Right renal pelvis (tissue), 4 donors: Measurements from ENCODE around the gene B4GALT3. TPM values are rescaled to one million over a fixed set of nuclear protein-coding genes. Genes with fewer than 3 reads are reported as not detected.

Experiments
- DNase-seq, 4 donors: peaks; one replicate each; pipeline ENCODE4 v3.0.0-alpha.2; 2013; ENCODE audit warnings: low read depth in 4 of 4, low spot score in 3 of 4, missing footprints in 1 of 4
- polyA plus RNA-seq, 4 donors: library from polyadenylated mRNA; unstranded; fragments of 120-200 nt; gene quantifications; one replicate each; pipeline ENCODE4 v1.2.1, GENCODE V29; 2013; ENCODE audit not compliant: insufficient read length in 4 of 4

The B4GALT3 gene
- polyA plus RNA-seq, 4 donors = 43.6 to 46.2 (median 44.9) TPM

DNA sequence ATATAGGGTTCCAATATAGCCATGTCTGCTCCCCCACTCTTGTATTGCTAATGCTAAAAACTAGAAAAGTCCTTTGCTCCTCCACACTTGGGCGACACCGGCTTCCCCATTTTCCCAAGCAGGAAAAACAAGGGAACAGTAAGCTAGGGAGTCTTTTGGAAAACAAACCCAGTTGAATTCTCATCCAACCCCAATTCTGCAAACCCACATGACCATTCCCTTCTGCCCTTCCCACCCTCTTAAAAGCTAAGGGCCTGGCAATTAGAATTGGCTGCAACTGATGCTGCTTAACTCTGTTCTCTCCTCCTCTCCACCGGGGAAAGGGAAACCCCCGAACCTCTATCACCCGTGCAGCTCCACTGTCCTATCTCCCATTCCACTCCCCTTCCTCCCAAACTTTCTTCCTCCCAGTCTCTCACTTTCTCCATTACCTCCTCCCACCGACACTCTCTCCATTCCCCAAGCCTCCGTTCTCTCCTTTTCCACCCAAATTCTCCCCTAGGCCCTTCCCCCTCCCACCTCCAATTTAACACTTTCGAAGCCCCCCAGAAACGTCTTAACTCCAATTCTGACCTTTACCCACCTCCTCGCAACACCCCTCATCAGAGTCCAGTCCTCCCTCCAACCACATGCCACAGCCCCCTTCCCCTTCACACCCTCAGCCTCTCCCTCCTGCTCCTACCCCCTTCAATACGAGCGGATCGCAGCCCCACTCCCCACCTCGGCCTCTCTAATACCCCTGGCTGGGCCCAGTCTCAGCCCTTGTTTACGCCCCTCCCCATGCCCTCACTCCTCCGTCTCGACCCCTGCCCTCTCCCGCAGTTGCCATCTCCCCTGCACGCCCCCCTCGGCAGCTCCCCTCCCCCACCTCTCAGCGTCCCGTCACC, 45.5 kb downstream of the B4GALT3 start:
- no peak for DNase-seq

DNA sequence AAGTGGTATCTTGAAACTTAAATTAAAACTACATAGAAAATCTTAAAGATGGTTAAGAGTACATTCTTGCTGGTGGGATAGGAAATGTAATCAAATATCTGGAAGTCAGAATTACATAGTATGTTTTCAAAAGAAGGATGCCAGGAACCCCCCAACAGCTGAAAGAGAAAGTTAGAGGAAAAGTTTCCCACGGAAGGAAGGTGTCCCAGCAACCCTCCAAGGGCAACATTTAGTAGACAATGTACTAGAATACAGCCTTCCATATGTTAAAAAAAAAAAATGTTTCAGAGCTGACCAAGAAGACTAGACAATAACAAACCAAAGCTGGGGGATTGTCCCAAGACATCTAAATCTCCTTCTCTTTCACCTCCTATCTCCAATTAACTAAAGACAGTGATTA, 47.0 kb downstream of the B4GALT3 start:
- DNase-seq = no peak

DNA sequence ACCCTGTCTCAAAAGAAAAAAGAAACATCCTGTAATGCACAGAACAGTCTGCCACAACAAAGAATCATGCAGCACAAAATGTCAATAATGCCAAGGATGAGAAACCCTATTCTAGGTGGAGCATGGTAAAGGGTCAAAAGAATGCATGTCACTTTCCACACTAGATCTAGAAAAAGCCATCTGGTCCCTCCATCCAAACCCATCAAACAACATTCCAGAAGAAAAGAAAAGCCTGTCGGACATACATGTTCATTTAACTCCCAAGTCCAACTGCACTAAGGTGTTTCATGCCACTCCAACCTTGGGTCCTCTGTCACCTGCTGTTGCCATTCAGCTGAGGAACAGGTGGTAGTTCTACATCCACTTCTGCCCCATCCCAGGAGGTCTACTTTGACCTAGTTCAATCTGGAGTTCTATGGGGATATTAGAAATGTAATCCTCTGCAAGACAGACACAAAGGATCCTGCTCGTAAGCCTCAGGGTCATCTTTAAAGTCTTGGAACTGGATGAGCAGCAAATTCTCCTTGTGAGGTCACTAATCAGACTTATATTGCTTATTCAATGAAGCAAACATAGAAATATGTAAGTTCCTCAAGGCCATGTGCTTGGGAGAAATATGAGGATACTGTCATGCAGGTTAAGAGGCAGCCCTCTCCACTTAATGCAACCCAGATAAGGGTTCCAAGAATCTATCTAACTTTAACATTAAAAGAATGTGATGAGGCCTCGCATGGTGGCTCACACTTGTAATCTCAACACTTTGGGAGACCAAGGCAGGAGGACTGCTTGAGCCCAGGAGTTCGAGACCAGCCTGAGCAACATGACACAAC, 48.5 kb downstream of the B4GALT3 start:
- DNase-seq = no peak

DNA sequence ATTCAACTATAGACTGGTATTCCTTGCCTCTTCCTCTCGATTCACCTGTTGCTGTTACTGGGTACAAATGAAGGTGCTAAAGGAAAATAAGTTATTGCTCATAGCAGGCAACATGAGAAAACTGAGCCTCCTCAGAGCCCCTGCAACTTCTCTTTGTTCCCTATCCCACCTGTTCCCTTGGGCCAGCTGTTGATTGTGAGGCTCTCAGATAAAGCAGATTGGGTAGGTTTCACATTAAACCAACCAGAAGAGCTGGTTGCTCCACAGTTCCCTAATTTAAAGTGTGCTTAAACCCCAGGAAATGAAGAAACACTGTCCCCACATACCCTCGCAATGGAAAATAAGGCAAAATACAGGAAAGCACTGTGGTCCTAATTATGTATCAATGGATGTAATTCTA, 49.7 kb downstream of the B4GALT3 start:
- DNase-seq = no peak

DNA sequence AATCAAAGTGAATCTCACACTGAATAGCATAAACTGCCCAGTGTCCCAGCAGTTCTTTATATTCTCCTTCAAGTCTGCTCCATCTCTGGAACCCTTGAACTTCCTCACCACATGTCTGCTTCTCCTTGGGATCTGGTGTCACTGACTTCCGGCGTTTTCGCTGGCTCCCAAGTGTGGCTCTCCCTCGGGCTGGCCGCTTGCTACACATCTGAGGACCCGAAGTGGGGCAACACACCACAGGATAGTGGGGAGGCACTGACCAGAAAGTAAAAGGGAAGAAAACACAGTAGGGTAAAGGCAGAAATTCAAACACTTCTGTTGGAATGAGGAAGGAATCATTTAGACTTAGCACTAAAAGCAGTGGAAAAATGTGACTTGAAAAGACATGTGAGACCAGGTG, 54.3 kb downstream of the B4GALT3 start:
- DNase-seq = no peak

DNA sequence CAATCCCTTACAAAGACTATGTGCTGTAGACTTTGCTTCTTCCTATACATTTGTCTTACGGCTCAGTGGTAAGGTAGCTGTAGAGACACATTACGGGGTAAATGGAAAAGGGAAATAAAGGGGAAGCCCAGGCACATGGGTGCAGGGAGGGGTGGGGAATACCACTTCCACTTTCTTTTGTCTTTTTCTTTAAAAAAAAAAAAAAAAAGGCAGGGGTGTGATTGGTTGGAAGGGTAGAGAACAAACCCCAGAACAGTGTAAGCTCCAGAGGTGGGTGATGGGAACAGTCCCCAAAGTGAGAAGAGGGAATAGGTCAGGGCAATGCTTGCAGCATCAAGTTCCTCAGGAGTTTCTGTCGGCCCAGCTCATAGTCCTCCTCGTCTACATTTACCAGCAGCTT, 55.5 kb downstream of the B4GALT3 start:
- no peak for DNase-seq

Other genes with a start within 250 kb of the B4GALT3 start
- gene ITLN2, start 222.7 kb downstream of the B4GALT3 start, polyA plus RNA-seq = under 1 TPM in 1 of 4 donors, not detected in 3; 0.06 TPM
- 100 to 1,000 TPM in 1 of 4 donors, 10 to 100 TPM in 3; 81.3 to 103 (median 95.5) TPM for gene F11R, start 156.4 kb downstream of the B4GALT3 start, polyA plus RNA-seq
- 10 to 100 TPM; 44.6 to 80.5 (median 47.9) TPM for gene TSTD1, start 138.5 kb downstream of the B4GALT3 start, polyA plus RNA-seq
- gene USF1, start 131.5 kb downstream of the B4GALT3 start, polyA plus RNA-seq = 10 to 100 TPM; 55.0 to 59.3 (median 56.6) TPM
- 1 to 10 TPM; 1.8 to 2.3 (median 2.0) TPM for gene ARHGAP30, start 107.6 kb downstream of the B4GALT3 start, polyA plus RNA-seq
- gene NECTIN4, start 87.9 kb downstream of the B4GALT3 start, polyA plus RNA-seq = 1 to 10 TPM; 1.9 to 4.9 (median 3.4) TPM
- gene KLHDC9, start 79.1 kb downstream of the B4GALT3 start, polyA plus RNA-seq = 10 to 100 TPM; 15.9 to 19.9 (median 18.3) TPM
- 10 to 100 TPM; 64.7 to 90.0 (median 71.0) TPM for gene PFDN2, start 59.5 kb downstream of the B4GALT3 start, polyA plus RNA-seq
- gene NIT1, start 59.4 kb downstream of the B4GALT3 start, polyA plus RNA-seq = 10 to 100 TPM; 47.8 to 55.3 (median 52.1) TPM
- 10 to 100 TPM; 47.2 to 59.6 (median 50.8) TPM for gene DEDD, start 44.8 kb downstream of the B4GALT3 start, polyA plus RNA-seq
- gene UFC1, start 23.5 kb downstream of the B4GALT3 start, polyA plus RNA-seq = 100 to 1,000 TPM; 147 to 165 (median 159) TPM
- gene USP21, start 18.0 kb downstream of the B4GALT3 start, polyA plus RNA-seq = 10 to 100 TPM; 45.7 to 51.3 (median 51.0) TPM
- gene PPOX, start 11.1 kb downstream of the B4GALT3 start, polyA plus RNA-seq = 10 to 100 TPM; 36.3 to 44.0 (median 37.4) TPM
- gene ADAMTS4, start 21.5 kb upstream of the B4GALT3 start, polyA plus RNA-seq = 1 to 10 TPM in 2 of 4 donors, under 1 TPM in 2; 0.66 to 1.4 (median 1.0) TPM
- 100 to 1,000 TPM; 174 to 198 (median 193) TPM for gene NDUFS2, start 24.9 kb upstream of the B4GALT3 start, polyA plus RNA-seq
- 10 to 100 TPM; 12.0 to 16.1 (median 15.4) TPM for gene FCER1G, start 37.8 kb upstream of the B4GALT3 start, polyA plus RNA-seq
- gene APOA2, start 46.1 kb upstream of the B4GALT3 start, polyA plus RNA-seq = 1 to 10 TPM in 1 of 4 donors, under 1 TPM in 2, not detected in 1; 0.13 to 6.0 (median 0.47) TPM
- gene TOMM40L, start 48.6 kb upstream of the B4GALT3 start, polyA plus RNA-seq = 10 to 100 TPM; 14.5 to 15.5 (median 14.9) TPM
- 1 to 10 TPM; 2.0 to 4.3 (median 3.8) TPM for gene NR1I3, start 60.7 kb upstream of the B4GALT3 start, polyA plus RNA-seq
- gene PCP4L1, start 81.2 kb upstream of the B4GALT3 start, polyA plus RNA-seq = 1 to 10 TPM in 2 of 4 donors, under 1 TPM in 2; 0.91 to 1.6 (median 0.98) TPM
- gene MPZ, start 132.5 kb upstream of the B4GALT3 start, polyA plus RNA-seq = 10 to 100 TPM in 1 of 4 donors, 1 to 10 TPM in 3; 4.2 to 12.5 (median 4.6) TPM
- gene SDHC, start 136.9 kb upstream of the B4GALT3 start, polyA plus RNA-seq = 100 to 1,000 TPM; 265 to 291 (median 279) TPM
- 10 to 100 TPM; 11.8 to 16.8 (median 13.9) TPM for gene CFAP126, start 190.4 kb upstream of the B4GALT3 start, polyA plus RNA-seq